CD4-positive, alpha-beta memory T cell (primary cell): ENCODE data around the gene CSAD. TPM values are rescaled to one million over a fixed set of nuclear protein-coding genes. Genes with fewer than 3 reads are reported as not detected.
A peak's percentile ranks its signal among the peaks of the same experiment; 100 is the strongest.
"Not testable (repeated sequence)": the region's sequence is repeated elsewhere in the genome, so short reads cannot be mapped to it uniquely, and the experiment has no call there.

Experiments used
- CTCF ChIA-PET: fragments of 350-600 bp; sonication (Branson Sonifier 250); formaldehyde crosslinking; loops from one replicate; lab custom pipeline; 2021; ENCODE audit warnings: inconsistent platforms; ENCODE audit not compliant: partially characterized antibody; lab: Charles Lee
- POLR2A ChIA-PET: fragments of 350-600 bp; sonication (Branson Sonifier 250); formaldehyde crosslinking; loops from one replicate; lab custom pipeline; 2021; ENCODE audit not compliant: partially characterized antibody; lab: Charles Lee
- DNase-seq, 5 donors: peaks; one replicate each; pipeline versions ENCODE4 v3.0.0 to v3.0.0-alpha.2; 2020 to 2022; ENCODE audit warnings: mixed read lengths in 1 of 5
- H3K27ac ChIP-seq: one replicate; pipeline ENCODE4 v1.7.0; 2013; ENCODE audit warnings: low read depth, low read length
- H3K27me3 ChIP-seq: 2 replicates; pipeline ENCODE4 v1.7.0; 2013; ENCODE audit warnings: mild to moderate bottlenecking, low read length, moderate library complexity; ENCODE audit not compliant: insufficient read depth
- H3K36me3 ChIP-seq: 2 replicates; pipeline ENCODE4 v1.7.0; 2013; ENCODE audit warnings: mild to moderate bottlenecking, low read length, moderate library complexity; ENCODE audit not compliant: insufficient read depth
- H3K4me1 ChIP-seq: 2 replicates; pipeline ENCODE4 v1.7.0; 2013; ENCODE audit warnings: mild to moderate bottlenecking, low read length, moderate library complexity; ENCODE audit not compliant: insufficient read depth
- H3K4me3 ChIP-seq, 2 donors: one replicate each; pipeline ENCODE4 v1.7.0; 2013; ENCODE audit warnings: low read length in 2 of 2, mild to moderate bottlenecking in 1 of 2
- H3K9me3 ChIP-seq, 2 donors: one replicate each; pipeline ENCODE4 v1.7.0; 2013; ENCODE audit warnings: low read length in 2 of 2, control low read depth in 1 of 2; ENCODE audit not compliant: control insufficient read depth in 1 of 2
- H3K27ac Mint-ChIP-seq, 7 donors: one replicate each; pipeline ENCODE4 v1.8.0; 2020 to 2021; ENCODE audit warnings: mixed read lengths in 7 of 7, mild to moderate bottlenecking in 6 of 7, inconsistent platforms in 3 of 7, moderate library complexity in 3 of 7
- H3K27me3 Mint-ChIP-seq, 2 donors: one replicate each; pipeline ENCODE4 v1.8.0; 2020 to 2021; ENCODE audit warnings: mixed read lengths in 2 of 2
- H3K36me3 Mint-ChIP-seq, 2 donors: one replicate each; pipeline ENCODE4 v1.8.0; 2020 to 2021; ENCODE audit warnings: mixed read lengths in 2 of 2, inconsistent platforms in 1 of 2, mild to moderate bottlenecking in 1 of 2
- H3K4me1 Mint-ChIP-seq, 4 donors: one replicate each; pipeline ENCODE4 v1.8.0; 2020 to 2021; ENCODE audit warnings: mixed read lengths in 4 of 4, mild to moderate bottlenecking in 1 of 4
- H3K4me3 Mint-ChIP-seq, 8 donors: one replicate each; pipeline ENCODE4 v1.8.0; 2020 to 2021; ENCODE audit warnings: mixed read lengths in 8 of 8, mild to moderate bottlenecking in 7 of 8, moderate library complexity in 6 of 8, inconsistent platforms in 3 of 8
- H3K9me3 Mint-ChIP-seq, 8 donors: one replicate each; pipeline ENCODE4 v1.8.0; 2020 to 2021; ENCODE audit warnings: mixed read lengths in 8 of 8, mild to moderate bottlenecking in 5 of 8, inconsistent platforms in 3 of 8, moderate library complexity in 1 of 8
- intact Hi-C: fragments of 100-400 bp; cut with micrococcal nuclease; formaldehyde crosslinking; loops from one replicate; pipeline ENCODE4 v1.15.1; 2023
- polyA plus RNA-seq, 2 donors: library from polyadenylated mRNA; unstranded; fragments of 300-500 nt; fragmentation: Illumina TruSeq; gene quantifications; one replicate each; pipeline ENCODE4 v1.2.3, GENCODE V29; 2021
- total RNA-seq, 2 experiments: library from RNA; stranded (reverse); gene quantifications; one replicate each; pipeline ENCODE4 v1.2.3, GENCODE V29; 2021

Gene CSAD
- total and polyA plus RNA-seq, 4 experiments from 2014 or later = 1.1 to 64.2 (median 32.7) TPM

DNA sequence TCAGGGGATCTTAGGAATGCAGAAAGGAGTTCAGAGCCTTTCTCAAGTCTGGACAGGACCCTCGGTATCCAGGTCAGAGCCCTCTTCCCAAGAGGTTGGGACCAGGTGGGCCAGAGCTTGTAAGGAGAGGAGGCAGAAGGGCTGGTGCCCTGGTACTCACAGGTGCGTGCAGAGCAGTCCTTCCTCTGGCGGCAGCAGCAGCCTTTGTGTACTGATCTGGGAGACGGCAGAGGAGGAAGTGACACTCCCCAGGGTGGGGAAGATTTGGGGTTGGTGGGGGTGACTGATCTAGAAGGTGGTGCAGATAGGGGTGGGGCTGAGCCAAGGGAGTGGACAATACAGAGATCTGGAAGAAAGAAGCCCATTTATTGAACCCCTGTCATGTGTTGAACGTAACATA lies 26.3 kb upstream of the CSAD start, which contains the start of gene ITGB7:
Gene ITGB7, minus strand, starts transcription at position 210 of the 400 bp plus-strand sequence. CDS start 6,808 bp downstream, outside the sequence.
- peaks cover 9 to 36% of the 10 kb centered on the region in 2 donors for H3K36me3 Mint-ChIP-seq
- peak within 1 kb of the TSS; percentile 79 for H3K27ac ChIP-seq
- POLR2A ChIA-PET = interaction anchor here (0.6 to 27.7 kb wide), 18 partner anchors 9 to 303 kb away, joined by 3 to 463 read pairs (median 4); partner anchors contain the start of genes AAAS, CSAD, ESPL1 and MYG1
- H3K9me3 Mint-ChIP-seq = no peaks in the 10 kb centered on the region
- CTCF ChIA-PET = interaction anchor here (1.1 to 12.8 kb wide), 12 partner anchors 10 to 138 kb away, joined by 3 to 339 read pairs (median 10); partner anchors contain the start of genes AAAS, ESPL1, MYG1 and PFDN5
- no peaks in the 10 kb centered on the region for H3K27me3 ChIP-seq
- no peaks in the 10 kb centered on the region for H3K9me3 ChIP-seq
- no peaks in the 10 kb centered on the region for H3K27me3 Mint-ChIP-seq
- peak within 1 kb of the TSS; percentile 83 to 97 (median 93) for H3K27ac Mint-ChIP-seq
- DNase-seq = peak; percentile 67 to 83 (median 72)
- H3K4me1 ChIP-seq = peaks cover 89% of the 10 kb centered on the region
- intact Hi-C loops = loop anchor here (1.0 kb wide), 1 partner anchor 9 kb away; no protein-coding TSS in a partner anchor
- peak within 1 kb of the TSS; percentile 81 to 98 (median 88) for H3K4me3 Mint-ChIP-seq
- peaks cover 39 to 77% (median 57%) of the 10 kb centered on the region in 4 donors for H3K4me1 Mint-ChIP-seq
- peaks cover 17% of the 10 kb centered on the region for H3K36me3 ChIP-seq
- peak within 1 kb of the TSS; percentile 85 to 88 for H3K4me3 ChIP-seq

DNA sequence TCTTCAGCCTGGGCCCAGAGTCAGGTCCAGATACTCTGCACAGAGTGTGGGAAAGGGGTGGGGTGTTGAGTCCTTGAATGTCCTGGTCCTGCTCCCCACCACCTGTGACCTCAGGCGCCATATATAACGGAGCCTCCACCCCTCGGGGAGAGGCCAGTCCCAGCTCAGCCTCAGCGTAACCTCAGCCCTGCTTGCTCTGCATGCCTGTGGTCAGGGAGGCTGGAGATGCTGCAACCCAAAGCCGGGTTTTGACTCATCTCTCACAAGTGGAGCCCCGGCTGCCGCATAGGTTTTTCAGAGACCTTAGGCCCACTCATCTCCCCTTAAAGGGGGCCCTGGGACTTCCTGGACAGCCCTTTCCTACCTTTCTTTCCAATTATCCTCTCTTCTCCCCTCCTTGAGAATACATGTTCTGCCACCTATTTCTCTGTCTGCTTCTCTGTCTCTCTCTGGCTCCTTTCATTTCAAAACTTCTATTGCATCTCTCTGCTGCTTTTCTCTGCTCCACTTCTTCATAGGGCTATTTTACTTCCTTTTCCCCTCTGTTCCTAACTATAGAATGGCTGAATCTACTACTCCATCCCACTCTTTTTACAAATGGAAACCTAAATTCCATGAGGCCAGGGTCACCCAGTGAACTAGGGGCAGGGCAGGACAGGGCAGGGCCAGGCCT lies 25.2 kb upstream of the CSAD start:
- DNase-seq = peak in 4 of 5 donors; percentile 32 to 80 (median 41)
- Histone ChIP-seq H3K9me3 (no peaks in the 10 kb centered on the region), H3K4me3 (peak overlapping the region; percentile 85 to 88), H3K27me3 (no peaks in the 10 kb centered on the region), H3K4me1 (peaks cover 99% of the 10 kb centered on the region), H3K36me3 (peaks cover 6% of the 10 kb centered on the region), H3K27ac (peak overlapping the region; percentile 79)
- H3K4me1 Mint-ChIP-seq = peaks cover 40 to 84% (median 64%) of the 10 kb centered on the region in 4 donors
- peak overlapping the region; percentile 81 to 98 (median 88) for H3K4me3 Mint-ChIP-seq
- H3K27me3 Mint-ChIP-seq = no peaks in the 10 kb centered on the region
- intact Hi-C loops = no loop called here
- H3K27ac Mint-ChIP-seq = peak overlapping the region; percentile 76 to 96 (median 91)
- no peaks in the 10 kb centered on the region for H3K9me3 Mint-ChIP-seq
- ChIA-PET CTCF (interaction anchor here (1.1 to 12.8 kb wide), 6 partner anchors 42 to 139 kb away, joined by 3 to 339 read pairs (median 62); partner anchors contain the start of genes ESPL1, MYG1 and PFDN5), POLR2A (interaction anchor here (0.9 to 27.7 kb wide), 15 partner anchors 8 to 304 kb away, joined by 3 to 463 read pairs (median 4); partner anchors contain the start of genes CSAD, ESPL1, MYG1 and RARG)
- peaks cover 3 to 31% of the 10 kb centered on the region in 2 donors for H3K36me3 Mint-ChIP-seq

DNA sequence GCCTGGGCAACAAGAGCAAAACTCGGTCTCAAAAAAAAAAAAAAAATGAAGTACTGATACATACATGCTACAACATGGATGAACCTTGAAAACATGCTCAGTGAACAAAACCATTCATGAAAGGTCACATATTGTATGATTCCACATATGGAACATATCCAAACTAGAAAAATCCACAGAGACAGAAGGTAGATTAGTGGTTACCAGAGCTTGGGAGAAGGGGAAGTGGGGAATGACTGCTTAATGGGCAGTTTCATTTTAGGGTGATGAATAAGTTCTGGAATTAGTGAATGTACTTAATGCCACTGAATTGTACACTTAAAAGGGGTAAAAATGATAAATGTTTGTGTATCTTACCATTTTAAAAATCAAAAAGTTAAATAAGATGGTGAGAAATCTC lies 23.6 kb upstream of the CSAD start:
- POLR2A ChIA-PET = interaction anchor here (0.7 to 27.7 kb wide), 3 partner anchors 17 to 43 kb away, joined by 3 to 463 read pairs (median 175); partner anchors contain the start of genes CSAD and ZNF740
- no peak overlapping the region for H3K27ac ChIP-seq

GRCh38 chr12:53202316-53202715 lies 21.6 kb upstream of the CSAD start:
- peak overlapping the region in 1 of 8 donors; percentile 22 for H3K4me3 Mint-ChIP-seq
- H3K27ac Mint-ChIP-seq = peak overlapping the region in 4 of 7 donors; percentile 19 to 76 (median 37)
- H3K36me3 Mint-ChIP-seq = peaks cover 26 to 50% of the 10 kb centered on the region in 2 donors

More for the DNA sequence above, 23.6 kb upstream of the CSAD start:
- peaks cover 8% of the 10 kb centered on the region for H3K36me3 ChIP-seq
- intact Hi-C loops = no loop called here
- no peak overlapping the region for H3K4me3 ChIP-seq
- Mint-ChIP-seq H3K4me3 (peak overlapping the region; percentile 12 to 98 (median 80)), H3K9me3 (no peaks in the 10 kb centered on the region), H3K4me1 (peaks cover 51 to 92% (median 74%) of the 10 kb centered on the region in 4 donors), H3K27ac (peak overlapping the region in 6 of 7 donors; percentile 26 to 82 (median 48)), H3K27me3 (no peaks in the 10 kb centered on the region), H3K36me3 (peaks cover 11 to 37% of the 10 kb centered on the region in 2 donors)
- DNase-seq = no peak
- H3K27me3 ChIP-seq = no peaks in the 10 kb centered on the region
- CTCF ChIA-PET = interaction anchor here (2.4 kb wide), 1 partner anchor 45 kb away, joined by 9 read pairs; no protein-coding TSS in a partner anchor
- no peaks in the 10 kb centered on the region for H3K9me3 ChIP-seq
- H3K4me1 ChIP-seq = peaks cover 99% of the 10 kb centered on the region

GRCh38 chr12:53201639-53202038 lies 20.9 kb upstream of the CSAD start:
- H3K4me1 ChIP-seq = peaks cover 100% of the 10 kb centered on the region
- H3K27ac Mint-ChIP-seq = peak overlapping the region in 5 of 7 donors; percentile 19 to 84 (median 48)
- H3K9me3 ChIP-seq = no peaks in the 10 kb centered on the region
- H3K36me3 ChIP-seq = peaks cover 17% of the 10 kb centered on the region
- H3K36me3 Mint-ChIP-seq = peaks cover 33 to 52% of the 10 kb centered on the region in 2 donors
- no peak for DNase-seq
- no peak overlapping the region for H3K4me3 ChIP-seq
- H3K4me1 Mint-ChIP-seq = peaks cover 49 to 89% (median 72%) of the 10 kb centered on the region in 4 donors
- H3K27me3 Mint-ChIP-seq = no peaks in the 10 kb centered on the region
- intact Hi-C loops = loop anchor here (2.0 kb wide), 2 partner anchors 21 to 43 kb away; partner anchors contain the start of genes CSAD and ZNF740
- peak overlapping the region in 5 of 8 donors; percentile 4 to 55 (median 31) for H3K4me3 Mint-ChIP-seq
- ChIA-PET POLR2A (interaction anchor here (1.2 to 27.7 kb wide), 7 partner anchors 8 to 99 kb away, joined by 3 to 463 read pairs (median 4); partner anchors contain the start of genes CSAD, ESPL1, ITGB7 and SOAT2), CTCF (interaction anchor here (0.8 to 1.5 kb wide), 6 partner anchors 11 to 119 kb away, joined by 3 to 5 read pairs (median 3); no protein-coding TSS in a partner anchor)
- H3K27me3 ChIP-seq = no peaks in the 10 kb centered on the region
- H3K9me3 Mint-ChIP-seq = no peaks in the 10 kb centered on the region
- no peak overlapping the region for H3K27ac ChIP-seq

More at GRCh38 chr12:53202316-53202715, 21.6 kb upstream of the CSAD start:
- H3K27me3 ChIP-seq, H3K27me3 Mint-ChIP-seq, H3K9me3 Mint-ChIP-seq, H3K27ac ChIP-seq, H3K4me3 ChIP-seq, intact Hi-C loops, DNase-seq, H3K9me3 ChIP-seq: not testable (repeated sequence)
- Histone ChIP-seq H3K4me1 (peaks cover 99% of the 10 kb centered on the region), H3K36me3 (peaks cover 10% of the 10 kb centered on the region)
- peaks cover 49 to 88% (median 72%) of the 10 kb centered on the region in 4 donors for H3K4me1 Mint-ChIP-seq
- ChIA-PET POLR2A (interaction anchor here (1.2 to 27.7 kb wide), 6 partner anchors 8 to 66 kb away, joined by 3 to 463 read pairs (median 24); partner anchors contain the start of genes CSAD, ESPL1, ITGB7 and ZNF740), CTCF (interaction anchor here (0.8 to 1.5 kb wide), 7 partner anchors 10 to 119 kb away, joined by 3 to 5 read pairs (median 3); partner anchors contain the start of gene ESPL1)

DNA sequence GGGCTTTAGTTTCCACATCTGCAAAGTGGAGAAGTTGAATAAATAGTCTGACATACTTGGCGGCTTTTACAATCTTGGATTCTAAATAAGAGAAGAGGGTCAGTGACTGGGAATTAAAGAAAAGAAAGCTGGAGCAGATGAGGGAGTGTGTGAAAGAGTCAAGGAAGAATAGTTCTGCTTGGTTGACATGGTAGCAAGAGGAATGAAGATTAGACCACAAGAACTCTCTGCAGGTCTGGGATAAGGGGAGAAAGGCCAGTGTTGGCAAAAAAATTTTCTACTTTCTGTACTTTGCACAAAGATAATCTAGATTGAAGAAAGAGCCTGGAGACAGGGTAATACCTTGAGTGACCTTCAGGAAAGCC lies 20.4 kb upstream of the CSAD start:
- intact Hi-C loops = loop anchor here (2.0 kb wide), 2 partner anchors 20 to 42 kb away; partner anchors contain the start of genes CSAD and ZNF740
- Mint-ChIP-seq H3K4me1 (peaks cover 49 to 89% (median 70%) of the 10 kb centered on the region in 4 donors), H3K4me3 (peak overlapping the region; percentile 66 to 89 (median 73)), H3K9me3 (no peaks in the 10 kb centered on the region), H3K27me3 (no peaks in the 10 kb centered on the region), H3K36me3 (peaks cover 38 to 56% of the 10 kb centered on the region in 2 donors), H3K27ac (peak overlapping the region; percentile 73 to 95 (median 86))
- Histone ChIP-seq H3K4me3 (no peak overlapping the region), H3K27me3 (no peaks in the 10 kb centered on the region), H3K9me3 (no peaks in the 10 kb centered on the region), H3K27ac (no peak overlapping the region), H3K4me1 (peaks cover 100% of the 10 kb centered on the region), H3K36me3 (peaks cover 22% of the 10 kb centered on the region)
- POLR2A ChIA-PET = interaction anchor here (1.2 to 27.7 kb wide), 7 partner anchors 9 to 98 kb away, joined by 3 to 463 read pairs (median 4); partner anchors contain the start of genes CSAD, ESPL1, ITGB7 and SOAT2
- no peak for DNase-seq
- CTCF ChIA-PET = interaction anchor here (0.8 to 3.0 kb wide), 7 partner anchors 9 to 85 kb away, joined by 3 to 16 read pairs (median 4); no protein-coding TSS in a partner anchor
